Left ventricle myocardium inferior (tissue), 1 donor: ENCODE results near the gene RAB7B. TPM values are rescaled to one million over a fixed set of nuclear protein-coding genes. Genes with fewer than 3 reads are reported as not detected.

Experiments
- DNase-seq: peaks from one replicate; pipeline ENCODE4 v3.0.0-alpha.2; 2020
- H3K27ac ChIP-seq: fragments of 200-600 bp; replicated peaks from 2 replicates; pipeline ENCODE4 v1.8.0; 2021
- H3K27me3 ChIP-seq: fragments of 200-600 bp; 2 replicates; pipeline ENCODE4 v1.8.0; 2021; ENCODE audit warnings: low read depth
- H3K36me3 ChIP-seq: fragments of 200-600 bp; 2 replicates; pipeline ENCODE4 v1.8.0; 2021
- H3K4me1 ChIP-seq: fragments of 200-600 bp; 2 replicates; pipeline ENCODE4 v1.8.0; 2021
- H3K4me3 ChIP-seq: fragments of 200-600 bp; 2 replicates; pipeline ENCODE4 v1.8.0; 2021; ENCODE audit warnings: mild to moderate bottlenecking, moderate library complexity
- H3K9me3 ChIP-seq: fragments of 200-600 bp; replicated peaks from 2 replicates; pipeline ENCODE4 v1.8.0; 2021
- intact Hi-C: fragments of 100-400 bp; cut with micrococcal nuclease; formaldehyde crosslinking; loops from one replicate; pipeline ENCODE4 v1.11.0; 2022
- total RNA-seq: library from RNA; stranded (reverse); fragmentation: NEBNext Ultra II Directional; extraction: Animal tissue kit (Norgen Biotek cat#: 25700); gene quantifications from one replicate; pipeline ENCODE4 v1.2.1, GENCODE V29; 2021
- TF ChIP-seq, protein P1 (sequence below): fragments of 200-600 bp; IDR thresholded peaks from 2 replicates; pipeline ENCODE4 v1.8.0; 2021; ENCODE audit warnings: antibody characterized with exemption, mild to moderate bottlenecking, borderline replicate concordance
- donor health status: DM: no; HTN: yes; CAD: no; lungs with severe emphysema.

The RAB7B gene
- total RNA-seq, 1 donor from 2014 or later: 1.4 TPM

DNA sequence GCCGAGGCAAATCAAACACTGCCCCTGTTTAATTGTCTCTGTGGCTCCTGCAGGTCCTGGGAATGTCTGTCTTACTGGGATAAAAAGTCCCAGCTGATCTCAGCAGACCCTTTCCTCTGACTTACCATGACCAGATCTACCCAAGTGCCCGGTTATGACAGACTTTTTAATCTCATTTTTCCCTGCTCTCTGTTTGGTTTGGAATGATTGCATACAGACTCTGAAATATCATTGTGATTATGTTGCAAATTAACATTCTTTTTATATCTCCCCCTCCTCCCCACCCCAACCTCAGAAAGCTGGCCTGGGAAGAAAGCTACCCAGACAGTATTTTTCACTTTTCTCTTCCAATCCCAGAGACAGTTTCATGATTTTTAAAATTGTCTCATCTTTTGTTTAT lies 16.3 kb downstream of the RAB7B start:
- Histone ChIP-seq H3K27ac (no peak overlapping the region), H3K9me3 (no peaks in the 10 kb centered on the region), H3K27me3 (no peaks in the 10 kb centered on the region), H3K36me3 (no peaks in the 10 kb centered on the region), H3K4me1 (peaks cover 39% of the 10 kb centered on the region), H3K4me3 (no peak overlapping the region)
- TF ChIP-seq, protein P1, sequence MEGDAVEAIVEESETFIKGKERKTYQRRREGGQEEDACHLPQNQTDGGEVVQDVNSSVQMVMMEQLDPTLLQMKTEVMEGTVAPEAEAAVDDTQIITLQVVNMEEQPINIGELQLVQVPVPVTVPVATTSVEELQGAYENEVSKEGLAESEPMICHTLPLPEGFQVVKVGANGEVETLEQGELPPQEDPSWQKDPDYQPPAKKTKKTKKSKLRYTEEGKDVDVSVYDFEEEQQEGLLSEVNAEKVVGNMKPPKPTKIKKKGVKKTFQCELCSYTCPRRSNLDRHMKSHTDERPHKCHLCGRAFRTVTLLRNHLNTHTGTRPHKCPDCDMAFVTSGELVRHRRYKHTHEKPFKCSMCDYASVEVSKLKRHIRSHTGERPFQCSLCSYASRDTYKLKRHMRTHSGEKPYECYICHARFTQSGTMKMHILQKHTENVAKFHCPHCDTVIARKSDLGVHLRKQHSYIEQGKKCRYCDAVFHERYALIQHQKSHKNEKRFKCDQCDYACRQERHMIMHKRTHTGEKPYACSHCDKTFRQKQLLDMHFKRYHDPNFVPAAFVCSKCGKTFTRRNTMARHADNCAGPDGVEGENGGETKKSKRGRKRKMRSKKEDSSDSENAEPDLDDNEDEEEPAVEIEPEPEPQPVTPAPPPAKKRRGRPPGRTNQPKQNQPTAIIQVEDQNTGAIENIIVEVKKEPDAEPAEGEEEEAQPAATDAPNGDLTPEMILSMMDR: no peak
- intact Hi-C loops: no loop called here
- DNase-seq: no peak

DNA sequence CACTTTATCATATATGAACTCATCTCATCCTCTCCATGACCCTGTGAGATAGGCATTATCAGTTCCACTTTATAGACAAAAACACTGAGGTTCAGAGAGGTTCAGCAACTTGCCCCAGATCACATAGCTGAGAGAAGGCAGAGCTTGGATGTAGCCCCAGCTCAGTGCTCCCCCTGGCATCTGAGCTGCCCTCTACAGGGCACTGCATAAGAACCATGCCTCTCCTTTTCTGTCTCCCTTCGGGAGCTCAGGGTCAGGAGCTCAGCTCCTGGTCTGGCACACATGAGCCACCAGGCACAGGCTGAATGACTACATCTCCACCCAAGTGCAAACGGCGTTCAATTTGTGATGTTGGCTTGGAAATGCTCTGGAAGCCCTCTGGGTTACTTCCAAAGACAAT lies 16.9 kb downstream of the RAB7B start:
- peaks cover 39% of the 10 kb centered on the region for H3K4me1 ChIP-seq
- TF ChIP-seq, protein P1: no peak
- DNase-seq: no peak
- no peak overlapping the region for H3K4me3 ChIP-seq
- H3K9me3 ChIP-seq: no peaks in the 10 kb centered on the region
- H3K27ac ChIP-seq: no peak overlapping the region
- no peaks in the 10 kb centered on the region for H3K27me3 ChIP-seq
- H3K36me3 ChIP-seq: no peaks in the 10 kb centered on the region
- intact Hi-C loops: no loop called here

DNA sequence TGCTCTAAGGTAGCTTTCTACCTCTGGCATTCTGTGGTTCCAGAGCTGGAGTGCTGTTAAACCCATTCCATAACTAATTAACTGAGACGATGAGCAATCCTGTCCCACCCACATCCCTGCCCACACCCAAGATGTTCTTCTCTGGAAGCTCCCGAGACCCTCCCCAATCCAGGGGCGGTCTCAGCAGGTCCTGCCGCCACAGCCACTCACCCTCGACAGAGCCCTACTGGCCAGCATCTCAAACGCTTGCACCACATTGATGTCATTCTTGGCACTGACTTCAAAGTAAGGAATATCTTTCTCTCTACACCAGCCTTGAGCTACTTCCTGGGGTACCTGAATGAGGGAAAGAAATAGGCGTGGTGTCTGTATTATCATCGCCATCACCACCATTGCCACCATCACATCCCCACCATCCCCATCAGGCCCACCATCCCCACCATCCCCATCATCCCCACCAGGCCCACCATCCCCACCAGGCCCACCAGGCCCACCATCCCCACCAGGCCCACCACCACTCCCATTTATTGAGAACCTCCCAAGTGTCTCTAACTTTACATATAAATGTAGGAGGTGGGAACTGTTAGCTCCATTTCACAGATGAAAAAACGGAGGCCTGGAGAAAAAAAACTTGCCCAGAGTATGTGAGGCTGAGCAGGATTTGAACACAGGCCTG lies 17.7 kb downstream of the RAB7B start:
- Histone ChIP-seq H3K9me3 (no peaks in the 10 kb centered on the region), H3K27ac (no peak overlapping the region), H3K4me3 (no peak overlapping the region), H3K27me3 (no peaks in the 10 kb centered on the region), H3K36me3 (no peaks in the 10 kb centered on the region), H3K4me1 (peaks cover 39% of the 10 kb centered on the region)
- TF ChIP-seq, protein P1: no peak
- intact Hi-C loops: no loop called here
- no peak for DNase-seq

DNA sequence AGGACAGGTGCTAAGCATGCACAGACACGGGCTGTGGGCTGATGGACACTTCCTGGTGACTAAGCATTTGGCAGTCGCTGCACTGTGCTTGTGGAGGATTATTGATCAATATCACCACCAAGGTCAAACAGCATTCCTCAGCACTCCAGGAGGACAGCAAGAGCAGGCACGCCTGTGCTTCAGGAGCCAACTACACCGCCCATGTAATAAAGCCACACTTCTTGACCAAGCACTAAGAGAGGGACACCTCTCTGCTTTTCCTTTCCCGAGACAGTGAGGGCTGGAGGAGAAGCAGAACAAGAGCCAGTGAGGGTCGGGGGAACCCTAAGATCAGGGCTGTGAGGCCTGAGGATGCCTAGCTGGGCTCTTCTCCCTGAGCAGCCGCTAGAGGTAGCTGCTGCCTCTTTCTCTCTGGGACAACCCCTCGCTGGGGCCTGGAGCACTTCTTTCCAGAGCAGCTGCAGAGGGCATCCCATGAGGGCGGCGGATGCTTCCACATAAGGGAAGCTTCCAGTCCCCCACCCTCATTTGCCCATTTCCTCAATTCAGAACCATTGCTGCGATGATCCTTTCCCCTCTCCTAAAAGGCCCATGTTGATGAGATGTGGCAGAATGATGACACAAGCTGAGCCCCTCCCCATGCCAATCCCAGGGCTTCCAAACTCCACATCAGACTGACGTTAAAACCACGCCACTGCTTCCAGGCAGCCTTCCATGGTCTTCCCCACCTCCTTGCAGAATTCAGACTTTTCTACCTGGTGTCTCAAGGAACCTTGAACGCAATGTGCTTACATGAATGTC lies 19.1 kb downstream of the RAB7B start:
- Histone ChIP-seq H3K36me3 (no peaks in the 10 kb centered on the region), H3K4me3 (no peak overlapping the region), H3K9me3 (no peaks in the 10 kb centered on the region), H3K27ac (no peak overlapping the region), H3K4me1 (peaks cover 39% of the 10 kb centered on the region), H3K27me3 (no peaks in the 10 kb centered on the region)
- intact Hi-C loops: loop anchor here (5.0 kb wide), 1 partner anchor 123 kb away; no protein-coding TSS in a partner anchor
- TF ChIP-seq, protein P1: peak; percentile 84
- DNase-seq: peak; percentile 71

DNA sequence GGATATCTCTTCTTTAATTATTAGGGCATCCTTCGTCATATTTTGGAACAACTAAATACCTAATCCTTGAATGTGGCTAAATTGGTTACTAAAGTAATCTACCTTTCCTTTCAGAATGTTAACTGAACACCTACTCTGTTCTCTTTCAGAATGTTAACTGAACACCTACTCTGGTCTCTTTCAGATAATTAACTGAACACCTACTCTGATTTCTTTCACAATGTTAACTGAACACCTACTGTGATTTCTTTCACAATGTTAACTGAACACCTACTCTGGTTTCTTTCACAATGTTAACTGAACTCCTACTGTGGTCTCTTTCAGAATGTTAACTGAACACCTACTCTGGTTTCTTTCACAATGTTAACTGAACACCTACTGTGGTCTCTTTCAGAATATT lies 21.9 kb downstream of the RAB7B start:
- no peak overlapping the region for H3K4me3 ChIP-seq
- H3K36me3 ChIP-seq: no peaks in the 10 kb centered on the region
- H3K4me1 ChIP-seq: peaks cover 22% of the 10 kb centered on the region
- H3K27ac ChIP-seq: no peak overlapping the region
- DNase-seq: no peak
- H3K27me3 ChIP-seq: no peaks in the 10 kb centered on the region
- TF ChIP-seq, protein P1: no peak
- intact Hi-C loops: loop anchor here (5.0 kb wide), 1 partner anchor 126 kb away; no protein-coding TSS in a partner anchor
- no peaks in the 10 kb centered on the region for H3K9me3 ChIP-seq
